B cell (primary cell): Measurements from ENCODE around the gene MOGAT3. TPM values are rescaled to one million over a fixed set of nuclear protein-coding genes. Genes with fewer than 3 reads are reported as not detected.

ENCODE experiments used
- ATAC-seq: fragments of 200-7000 bp; cut with Tn5 transposase; one replicate; pipeline ENCODE4 v1.10.0; 2021; ENCODE audit warnings: low read depth, mild to moderate bottlenecking, moderate number of reproducible peaks, moderate library complexity
- CTCF ChIA-PET: fragments of 350-600 bp; sonication (Branson Sonifier 250); formaldehyde crosslinking; loops from one replicate; lab custom pipeline; 2021; ENCODE audit warnings: antibody characterized with exemption, inconsistent platforms; lab: Charles Lee
- POLR2A ChIA-PET: fragments of 350-600 bp; sonication (Branson Sonifier 250); formaldehyde crosslinking; loops from one replicate; lab custom pipeline; 2021; ENCODE audit warnings: antibody characterized with exemption; lab: Charles Lee
- DNase-seq: peaks from one replicate; pipeline ENCODE4 v3.0.0; 2013
- H2AFZ ChIP-seq: 2 replicates; pipeline ENCODE4 v1.6.1; 2012; ENCODE audit warnings: mild to moderate bottlenecking, low read depth, low read length; ENCODE audit not compliant: insufficient read depth, poor library complexity, severe bottlenecking
- H3K27ac ChIP-seq, 2 donors: 1 replicate in 1 of 2; 2 replicates in 1 of 2; pipeline ENCODE4 v1.5.1; 2012 to 2013; ENCODE audit warnings: low read length in 2 of 2, mild to moderate bottlenecking in 2 of 2, moderate library complexity in 1 of 2
- H3K27me3 ChIP-seq, 4 experiments: fragments of 200-600 bp in 1 of 4; sonication (generic) in 1 of 4; replicated peaks in 1 of 4; 1 replicate in 2 of 4; 2 replicates in 2 of 4; pipeline versions ENCODE4 v1.6.1 to v1.7.0; 2013 to 2016; ENCODE audit warnings: low read length in 3 of 4, mild to moderate bottlenecking in 2 of 4, mixed read lengths in 1 of 4, moderate library complexity in 1 of 4; ENCODE audit not compliant: insufficient read depth in 4 of 4, control insufficient read depth in 3 of 4; ENCODE audit errors: control extremely low read depth in 1 of 4
- H3K36me3 ChIP-seq, 2 experiments: replicated peaks in 1 of 2; 1 replicate in 1 of 2; 2 replicates in 1 of 2; pipeline versions ENCODE4 v1.6.1 to v1.7.1; 2013; ENCODE audit warnings: low read length in 1 of 2; ENCODE audit not compliant: insufficient read depth in 2 of 2, control insufficient read depth in 1 of 2; ENCODE audit errors: control extremely low read depth in 1 of 2, extremely low read depth in 1 of 2
- H3K4me1 ChIP-seq, 2 donors: fragments of 200-600 bp in 1 of 2; sonication (generic) in 1 of 2; 1 replicate in 1 of 2; 2 replicates in 1 of 2; pipeline versions ENCODE4 v1.5.1 to v1.6.1; 2013 to 2017; ENCODE audit warnings: low read length in 2 of 2; ENCODE audit not compliant: control insufficient read depth in 2 of 2, insufficient read depth in 2 of 2
- H3K4me2 ChIP-seq: replicated peaks from 2 replicates; pipeline ENCODE3; 2012; ENCODE audit warnings: mild to moderate bottlenecking, low read depth, low read length; ENCODE audit not compliant: poor library complexity, severe bottlenecking
- H3K4me3 ChIP-seq, 5 experiments: fragments of 200-600 bp in 1 of 5; sonication (generic) in 1 of 5; 1 replicate in 3 of 5; 2 replicates in 2 of 5; pipeline versions ENCODE4 v1.5.1 to v1.7.0; 2011 to 2016; ENCODE audit warnings: low read length in 4 of 5, mild to moderate bottlenecking in 4 of 5, low read depth in 2 of 5, control low read depth in 1 of 5, moderate library complexity in 1 of 5; ENCODE audit not compliant: insufficient read depth in 1 of 5; ENCODE audit errors: control extremely low read depth in 1 of 5, extremely low read depth in 1 of 5
- H3K79me2 ChIP-seq: fragments of 200-600 bp; sonication (generic); one replicate; pipeline ENCODE4 v1.6.0; 2016; ENCODE audit warnings: low read length; ENCODE audit not compliant: control insufficient read depth, insufficient read depth
- H3K9ac ChIP-seq: fragments of 200-600 bp; sonication (generic); 2 replicates; pipeline ENCODE4 v1.6.1; 2017; ENCODE audit warnings: mild to moderate bottlenecking, low read length, moderate library complexity
- H3K9me3 ChIP-seq, 3 donors: one replicate each; pipeline versions ENCODE4 v1.6.1 to v1.7.1; 2013; ENCODE audit warnings: low read length in 2 of 3; ENCODE audit not compliant: control insufficient read depth in 2 of 3, insufficient read depth in 1 of 3; ENCODE audit errors: control extremely low read depth in 1 of 3
- H4K20me1 ChIP-seq: 2 replicates; pipeline ENCODE4 v1.6.0; 2012; ENCODE audit warnings: mild to moderate bottlenecking, low read length; ENCODE audit not compliant: insufficient read depth, control insufficient read depth, poor library complexity, severe bottlenecking
- H3K27ac Mint-ChIP-seq: one replicate; pipeline ENCODE4 v1.8.0; 2021; ENCODE audit warnings: mixed read lengths
- H3K27me3 Mint-ChIP-seq: one replicate; pipeline ENCODE4 v1.8.0; 2021; ENCODE audit warnings: mixed read lengths
- H3K4me1 Mint-ChIP-seq: one replicate; pipeline ENCODE4 v1.8.0; 2021; ENCODE audit warnings: mixed read lengths
- H3K4me3 Mint-ChIP-seq: one replicate; pipeline ENCODE4 v1.8.0; 2021; ENCODE audit warnings: mixed read lengths
- H3K9me3 Mint-ChIP-seq: one replicate; pipeline ENCODE4 v1.8.0; 2022; ENCODE audit warnings: mixed read lengths; ENCODE audit not compliant: insufficient read depth
- CTCF ChIP-seq: fragments of 200-600 bp; IDR thresholded peaks from one replicate; pipeline ENCODE4 v1.8.0; 2022; ENCODE audit warnings: antibody characterized with exemption, mild to moderate bottlenecking
- EZH2 ChIP-seq: IDR thresholded peaks from 2 replicates; pipeline ENCODE4 v1.6.1; 2012; ENCODE audit warnings: borderline replicate concordance, low read depth, mild to moderate bottlenecking, moderate library complexity, low read length; ENCODE audit not compliant: insufficient read depth, poor library complexity, severe bottlenecking
- WGBS: methylation state at CpG from one replicate; pipeline ENCODE4 v1.1.5; 2013; ENCODE audit warnings: missing lambda C conversion rate; ENCODE audit not compliant: insufficient coverage; 5-methylcytosine and 5-hydroxymethylcytosine counted together
- intact Hi-C: fragments of 100-400 bp; cut with micrococcal nuclease; formaldehyde crosslinking; loops from one replicate; pipeline ENCODE4 v1.10.0; 2022
- polyA plus RNA-seq: library from polyadenylated mRNA; depleted of rRNA; stranded (reverse); fragments of >200 nt; gene quantifications from 2 replicates; pipeline ENCODE4 v1.2.3, GENCODE V29; 2012
- total RNA-seq, 2 donors: library from RNA; stranded (reverse); fragments of 120-200 nt in 1 of 2; gene quantifications; 1 replicate in 1 of 2; 2 replicates in 1 of 2; pipeline versions ENCODE4 v1.2.3 to v1.2.4, GENCODE V29; 2013 to 2022

MOGAT3 gene
- total and polyA plus RNA-seq, 2 donors (not counting 1 experiment from before 2014, with no cell fraction given) = not detected

- TF ChIP-seq CTCF (no peak), EZH2 (peak; percentile 25)
- CTCF ChIA-PET = interaction anchor here (1.1 kb wide), 1 partner anchor 12 kb away, joined by 3 read pairs; no protein-coding TSS in a partner anchor
- Mint-ChIP-seq H3K27me3 (peaks cover 65% of the 10 kb centered on the region), H3K9me3 (no peaks in the 10 kb centered on the region), H3K27ac (peak within 1 kb of the TSS; percentile 32), H3K4me3 (peak within 1 kb of the TSS; percentile 73), H3K4me1 (peaks cover 19% of the 10 kb centered on the region)
- no peaks in the 10 kb centered on the region for H4K20me1 ChIP-seq
- no peak for DNase-seq
- H3K79me2 ChIP-seq = no peaks in the 10 kb centered on the region
- peak within 1 kb of the TSS; percentile 66 for H3K4me2 ChIP-seq
- POLR2A ChIA-PET = no interaction called here
- H3K27ac ChIP-seq = no peak within 1 kb of the TSS
- H3K36me3 ChIP-seq = no peaks in the 10 kb centered on the region
- peak within 1 kb of the TSS; percentile 10 for H2AFZ ChIP-seq
- H3K27me3 ChIP-seq = peaks cover 0 to 74% (median 40%) of the 10 kb centered on the region in 4 experiments
- intact Hi-C loops = no loop called here
- 4% methylated on average over 48 of the region's 56 CpGs for WGBS
- H3K9me3 ChIP-seq = no peaks in the 10 kb centered on the region
- H3K4me3 ChIP-seq = peak within 1 kb of the TSS in 1 of 5 experiments; percentile 29
- H3K9ac ChIP-seq = peak within 1 kb of the TSS; percentile 26
- H3K4me1 ChIP-seq = peaks cover 16 to 19% of the 10 kb centered on the region in 2 donors
- ATAC-seq = no peak
These were observed 20.6 kb downstream of the MOGAT3 start, which contains the start of gene NAT16 for GRCh38 chr7:101180130-101180755. TSS of gene NAT16 (minus strand) at chr7:101180293. CDS start at chr7:101174807, 5,486 bp downstream.

- H3K27ac Mint-ChIP-seq = no peak overlapping the region
- CTCF ChIA-PET = no interaction called here
- intact Hi-C loops = no loop called here
These were observed 21.1 kb downstream of the MOGAT3 start for GRCh38 chr7:101179713-101180112.

More at GRCh38 chr7:101179713-101180112, 21.1 kb downstream of the MOGAT3 start:
- POLR2A ChIA-PET = no interaction called here
- peaks cover 17 to 19% of the 10 kb centered on the region in 2 donors for H3K4me1 ChIP-seq
- peak overlapping the region; percentile 66 for H3K4me2 ChIP-seq
- no peak overlapping the region for H3K4me3 Mint-ChIP-seq
- peak overlapping the region in 1 of 5 experiments; percentile 29 for H3K4me3 ChIP-seq
- no peak overlapping the region for H3K27ac ChIP-seq
- WGBS = 7% methylated on average over 27 of the region's 27 CpGs
- H3K79me2 ChIP-seq = no peaks in the 10 kb centered on the region
- TF ChIP-seq EZH2 (no peak), CTCF (no peak)
- no peaks in the 10 kb centered on the region for H3K36me3 ChIP-seq
- H2AFZ ChIP-seq = peak overlapping the region; percentile 10
- H3K9me3 ChIP-seq = peaks cover 0 to under 1% (median 0%) of the 10 kb centered on the region in 3 donors
- H4K20me1 ChIP-seq = no peaks in the 10 kb centered on the region
- H3K27me3 ChIP-seq = peaks cover 0 to 77% (median 44%) of the 10 kb centered on the region in 4 experiments
- H3K27me3 Mint-ChIP-seq = peaks cover 65% of the 10 kb centered on the region
- DNase-seq (no peak), ATAC-seq (peak; percentile 32)
- no peaks in the 10 kb centered on the region for H3K9me3 Mint-ChIP-seq
- H3K9ac ChIP-seq = peak overlapping the region; percentile 15
- H3K4me1 Mint-ChIP-seq = peaks cover 19% of the 10 kb centered on the region
